ENCODE data around the gene ZFP69B. TPM values are rescaled to one million over a fixed set of nuclear protein-coding genes. Genes with fewer than 3 reads are reported as not detected.

ZFP69B gene
- 4.9 and 6.8 TPM in 2 replicates for total RNA-seq (2014; rRNA removed)
- 1.6 TPM for polyA plus RNA-seq (2012)

GRCh38 chr1:40449684-40450494 is at the start of gene ZFP69B:
TSS of gene ZFP69B (plus strand) at chr1:40450476. CDS start at chr1:40450962, 486 bp downstream.
- DNase-seq (ENCODE audit: low read depth) = peak; percentile 89

DNA sequence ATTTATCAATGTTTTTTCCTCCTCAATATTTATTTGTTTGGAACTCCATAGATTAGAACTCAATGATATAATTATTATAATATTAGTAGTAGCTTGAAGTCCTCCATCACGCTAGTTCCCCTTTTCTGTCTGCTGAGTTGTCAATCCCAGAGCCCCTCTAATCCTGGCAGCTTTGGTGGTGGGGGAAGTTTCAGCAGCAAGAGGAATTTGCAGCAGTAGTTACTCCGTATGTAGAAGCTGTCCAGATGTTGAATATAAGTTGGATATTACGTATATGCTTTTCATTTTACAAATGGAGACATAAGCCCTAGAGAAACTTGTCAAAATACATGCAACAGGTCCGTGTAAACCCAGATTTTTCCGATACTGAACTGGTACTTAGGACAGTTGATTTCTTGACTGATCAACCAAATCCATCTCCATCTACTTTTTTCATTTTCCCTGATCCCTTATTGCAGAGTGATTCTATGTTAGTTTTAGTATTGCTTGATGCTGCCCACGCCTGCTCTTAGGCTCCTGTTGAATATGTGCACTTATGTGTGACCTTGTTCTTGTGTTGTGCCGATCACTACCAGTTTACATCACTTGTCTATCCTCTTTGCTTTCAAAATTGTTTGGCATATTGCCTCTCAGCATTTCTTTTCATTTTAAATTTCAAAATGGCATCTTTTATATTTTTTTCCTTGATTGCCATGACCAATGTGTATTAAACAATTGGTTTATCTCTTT is 48.6 kb upstream of the ZFP69B start:
- no peak for DNase-seq (ENCODE audit: low read depth)

DNA sequence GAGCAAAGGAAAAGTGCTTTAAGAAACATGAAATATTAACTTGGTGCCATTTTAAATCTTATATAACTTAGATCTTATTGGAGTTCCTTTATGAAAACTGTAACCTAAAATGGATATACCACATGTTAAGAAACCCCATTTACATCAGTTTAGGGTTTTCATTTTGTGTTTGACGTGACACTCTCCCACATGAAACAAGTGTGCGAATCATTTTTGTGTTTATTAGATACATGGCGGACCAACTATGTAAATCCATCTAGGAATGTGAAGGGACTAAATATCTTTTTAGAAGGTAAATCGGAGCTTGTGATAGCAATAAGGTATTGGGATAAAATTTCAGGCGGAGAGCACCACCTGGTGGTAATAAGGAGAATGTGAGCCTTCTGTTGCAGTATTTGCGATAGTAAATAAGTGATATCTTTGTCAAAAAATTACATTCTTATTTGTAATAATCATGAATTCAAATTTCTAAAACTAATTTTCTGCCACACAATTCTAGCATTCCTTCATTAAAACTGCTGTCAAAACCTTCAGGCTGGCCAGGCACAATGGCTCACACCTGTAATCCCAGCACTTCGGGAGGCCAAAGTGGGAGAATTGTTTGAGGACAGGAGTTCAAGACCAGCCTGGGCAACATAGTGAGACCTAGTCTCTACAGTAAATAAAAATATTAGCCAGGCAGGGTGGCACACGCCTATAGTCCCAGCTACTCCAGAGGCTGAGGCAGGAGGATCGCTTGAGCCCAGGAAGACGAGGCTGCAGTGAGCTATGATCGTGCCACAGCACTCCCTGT is 45.4 kb upstream of the ZFP69B start:
- DNase-seq (ENCODE audit: low read depth) = peak; percentile 57

- no peak for DNase-seq (ENCODE audit: low read depth)
These were observed 44.5 kb upstream of the ZFP69B start for GRCh38 chr1:40405812-40406211.

- no peak for DNase-seq (ENCODE audit: low read depth)
These were observed 42.8 kb upstream of the ZFP69B start for GRCh38 chr1:40407453-40407852.

- DNase-seq (ENCODE audit: low read depth) = no peak
These were observed 40.8 kb upstream of the ZFP69B start for GRCh38 chr1:40409467-40409866.

- no peak for DNase-seq (ENCODE audit: low read depth)
These were observed 39.0 kb upstream of the ZFP69B start for GRCh38 chr1:40411294-40411693.

DNA sequence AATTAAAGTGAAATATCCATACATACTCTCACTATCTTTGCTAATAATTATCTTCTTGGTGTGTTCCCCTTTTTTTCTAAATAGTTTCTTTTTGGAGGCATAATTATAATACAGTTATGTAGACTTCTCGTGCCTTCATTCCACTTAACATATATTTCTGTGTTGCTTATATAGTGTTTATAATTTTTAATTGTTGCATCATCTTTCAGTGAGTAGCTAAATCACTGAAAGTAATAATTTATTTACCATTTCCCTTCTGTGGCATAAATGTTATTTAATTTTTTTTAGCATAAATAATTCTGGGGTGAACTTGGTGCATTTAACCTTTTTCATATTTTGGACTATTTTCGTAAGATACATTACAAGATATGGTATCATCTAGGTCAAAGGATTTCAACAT is 38.4 kb upstream of the ZFP69B start:
- no peak for DNase-seq (ENCODE audit: low read depth)

DNA sequence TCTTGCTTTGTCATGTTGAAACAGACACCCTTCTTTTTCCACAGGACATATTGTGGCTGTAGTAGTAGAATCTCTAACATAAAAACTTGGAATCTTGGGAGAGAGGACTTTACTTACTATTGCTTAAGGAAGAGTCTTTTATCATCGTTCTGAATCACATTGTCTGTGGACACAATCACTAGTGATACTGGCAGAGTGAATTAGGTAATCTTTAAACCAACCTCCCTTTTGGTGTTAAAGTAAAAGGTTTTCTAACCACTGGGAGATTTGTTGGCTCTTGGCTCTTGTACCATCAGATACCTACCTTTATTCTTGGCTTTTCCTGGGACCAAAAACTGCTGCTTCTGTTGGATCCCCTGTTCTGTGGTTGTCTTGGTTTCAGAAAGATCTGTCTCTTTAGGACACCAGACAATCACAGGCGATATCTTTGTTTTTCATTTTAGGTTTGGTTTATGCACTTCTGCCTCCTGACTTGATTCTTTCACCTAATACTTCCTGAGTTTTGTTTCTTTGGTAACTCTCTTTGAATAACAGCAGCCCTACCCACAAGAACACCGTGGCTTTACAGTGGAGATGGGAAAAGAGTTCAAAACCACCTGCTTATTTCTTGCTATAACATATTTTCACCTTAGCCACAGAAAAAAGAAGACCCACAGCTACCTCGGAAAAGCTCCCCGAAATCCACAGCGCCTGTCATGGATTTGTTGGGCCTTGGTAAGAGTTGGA is 36.6 kb upstream of the ZFP69B start:
- DNase-seq (ENCODE audit: low read depth) = no peak

- no peak for DNase-seq (ENCODE audit: low read depth)
These were observed 35.9 kb upstream of the ZFP69B start for GRCh38 chr1:40414331-40414730.

GRCh38 chr1:40416709-40417108 is 33.6 kb upstream of the ZFP69B start:
- DNase-seq (ENCODE audit: low read depth) = no peak

GRCh38 chr1:40421431-40422384 is 28.6 kb upstream of the ZFP69B start:
- DNase-seq (ENCODE audit: low read depth) = no peak

GRCh38 chr1:40422630-40423263 is 27.5 kb upstream of the ZFP69B start:
- no peak for DNase-seq (ENCODE audit: low read depth)

DNA sequence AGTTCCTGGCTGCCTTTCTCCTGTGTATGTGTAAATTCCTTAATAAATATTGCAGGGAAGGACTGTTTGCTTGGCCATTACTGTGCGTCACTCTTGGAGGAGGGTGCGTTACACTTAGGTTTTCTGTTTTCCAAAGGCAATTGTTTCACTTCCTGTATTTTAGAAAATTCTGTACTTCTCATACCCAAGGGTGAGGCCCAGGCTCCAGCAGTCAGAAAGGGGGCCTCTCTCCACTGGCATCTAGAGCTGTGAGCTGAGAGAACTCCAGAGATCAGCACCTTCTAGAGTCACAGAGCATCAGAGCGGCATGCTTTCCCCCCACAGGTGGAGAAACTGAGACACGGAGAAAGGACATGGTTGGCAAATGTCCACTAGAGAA is 27.0 kb upstream of the ZFP69B start:
- DNase-seq (ENCODE audit: low read depth) = no peak

- no peak for DNase-seq (ENCODE audit: low read depth)
These were observed 26.2 kb upstream of the ZFP69B start for GRCh38 chr1:40423951-40424618.

DNA sequence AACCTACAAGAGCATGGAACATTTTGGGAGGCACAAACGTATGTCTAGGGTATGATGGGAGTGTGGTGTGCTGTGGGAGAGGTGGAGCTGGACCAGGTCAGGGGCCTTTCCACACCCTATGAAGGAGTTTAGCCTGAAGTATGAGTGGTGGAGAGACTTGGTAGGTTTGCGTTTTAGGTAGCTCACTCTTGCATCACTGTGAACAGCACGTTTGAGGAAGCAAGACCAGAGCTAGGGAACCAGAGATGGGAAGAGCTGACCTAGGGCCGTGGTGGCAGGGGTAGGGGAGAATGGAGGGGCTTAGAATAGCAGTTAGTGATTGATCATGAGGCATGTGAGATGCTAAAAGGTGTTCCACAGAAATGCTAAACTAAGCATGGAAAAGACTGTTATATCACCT is 25.1 kb upstream of the ZFP69B start:
- no peak for DNase-seq (ENCODE audit: low read depth)

DNA sequence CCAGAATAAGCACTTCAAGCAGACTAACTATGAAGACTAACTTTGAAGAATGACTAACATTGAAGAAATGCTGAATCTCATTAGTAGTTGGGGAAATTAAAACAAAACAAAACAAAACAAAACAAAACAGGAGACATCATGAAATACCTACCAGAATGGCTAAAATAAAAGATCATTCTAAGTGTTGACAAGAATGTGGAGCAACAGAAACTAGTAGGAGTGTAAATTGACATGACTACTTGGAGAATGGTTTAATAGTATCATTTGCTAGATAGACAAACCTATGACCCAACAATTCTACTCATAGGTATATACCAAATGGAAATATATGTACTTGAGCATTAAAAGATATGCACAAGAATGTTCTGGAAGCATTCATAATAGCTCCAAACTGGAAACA is 18.9 kb upstream of the ZFP69B start:
- no peak for DNase-seq (ENCODE audit: low read depth)

GRCh38 chr1:40432644-40433390 is 17.5 kb upstream of the ZFP69B start:
- DNase-seq (ENCODE audit: low read depth) = no peak

GRCh38 chr1:40435471-40435870 is 14.8 kb upstream of the ZFP69B start:
- no peak for DNase-seq (ENCODE audit: low read depth)

Data from LHCN-M2 (cell line).